Neural progenitor cell (in vitro differentiated cells): ENCODE measurements around the gene PCDHGB3. TPM values are rescaled to one million over a fixed set of nuclear protein-coding genes. Genes with fewer than 3 reads are reported as not detected.
"Not testable (repeated sequence)": the region's sequence is repeated elsewhere in the genome, so short reads cannot be mapped to it uniquely, and the experiment has no call there.

Experiments used
- DNase-seq: peaks from one replicate; pipeline ENCODE4 v3.0.0-alpha.2; 2016; ENCODE audit warnings: low spot score
- H2AFZ ChIP-seq: fragments of 200-600 bp; sonication (generic); replicated peaks from 2 replicates; pipeline ENCODE4 v1.6.1; 2016; ENCODE audit warnings: antibody characterized with exemption
- H3F3A ChIP-seq: fragments of 200-600 bp; sonication (generic); 2 replicates; pipeline ENCODE4 v1.6.1; 2016; ENCODE audit warnings: antibody characterized with exemption, low read depth
- H3K27ac ChIP-seq: fragments of 200-600 bp; sonication (generic); 2 replicates; pipeline ENCODE4 v1.5.1; 2016; ENCODE audit warnings: mild to moderate bottlenecking
- H3K27me3 ChIP-seq: fragments of 200-600 bp; sonication (generic); 2 replicates; pipeline ENCODE4 v1.6.1; 2016; ENCODE audit warnings: mild to moderate bottlenecking, moderate library complexity
- H3K36me3 ChIP-seq: fragments of 200-600 bp; sonication (generic); 2 replicates; pipeline ENCODE4 v1.5.1; 2016
- H3K4me1 ChIP-seq: fragments of 200-600 bp; sonication (generic); 2 replicates; pipeline ENCODE4 v1.6.1; 2016; ENCODE audit warnings: mixed run types
- H3K4me2 ChIP-seq: fragments of 200-600 bp; sonication (generic); 2 replicates; pipeline ENCODE4 v1.6.1; 2016
- H3K4me3 ChIP-seq: fragments of 200-600 bp; sonication (generic); 2 replicates; pipeline ENCODE4 v1.5.1; 2016
- H3K79me2 ChIP-seq: fragments of 200-600 bp; sonication (generic); 2 replicates; pipeline ENCODE4 v1.6.1; 2016; ENCODE audit warnings: low read depth
- H3K9ac ChIP-seq: fragments of 200-600 bp; sonication (generic); 2 replicates; pipeline ENCODE4 v1.6.1; 2016
- H3K9me3 ChIP-seq: fragments of 200-600 bp; sonication (generic); 2 replicates; pipeline ENCODE4 v1.5.1; 2016; ENCODE audit warnings: low read depth
- H4K20me1 ChIP-seq: fragments of 200-600 bp; sonication (generic); 2 replicates; pipeline ENCODE4 v1.6.1; 2016; ENCODE audit warnings: low read depth
- H3K27ac Mint-ChIP-seq: 3 replicates; pipeline ENCODE4 v1.8.0; 2021; ENCODE audit warnings: mixed read lengths
- H3K27me3 Mint-ChIP-seq: 2 replicates; pipeline ENCODE4 v1.8.0; 2022; ENCODE audit warnings: low read depth, mild to moderate bottlenecking, inconsistent platforms, moderate library complexity, mixed read lengths; ENCODE audit not compliant: insufficient read depth
- H3K36me3 Mint-ChIP-seq: 3 replicates; pipeline ENCODE4 v1.8.0; 2021; ENCODE audit warnings: mixed read lengths
- H3K4me1 Mint-ChIP-seq: 3 replicates; pipeline ENCODE4 v1.8.0; 2021; ENCODE audit warnings: mixed read lengths
- H3K4me3 Mint-ChIP-seq: 3 replicates; pipeline ENCODE4 v1.8.0; 2021; ENCODE audit warnings: mild to moderate bottlenecking, moderate library complexity, mixed read lengths
- H3K9me3 Mint-ChIP-seq: 3 replicates; pipeline ENCODE4 v1.8.0; 2020; ENCODE audit warnings: mixed read lengths
- EZH2 ChIP-seq: fragments of 200-600 bp; sonication (generic); IDR thresholded peaks from 2 replicates; pipeline ENCODE4 v1.6.1; 2017; ENCODE audit warnings: antibody characterized with exemption, mild to moderate bottlenecking, moderate library complexity
- EZH2phosphoT487 ChIP-seq: fragments of 200-600 bp; sonication (generic); IDR thresholded peaks from 2 replicates; pipeline ENCODE4 v1.6.1; 2017; ENCODE audit warnings: antibody characterized with exemption
- total RNA-seq: library from RNA; depleted of rRNA; stranded (reverse); fragments of >200 nt; gene quantifications from 2 replicates; pipeline ENCODE4 v1.2.3, GENCODE V29; 2015; ENCODE audit warnings: low replicate concordance
- TF ChIP-seq, protein P1 (sequence below): fragments of 200-600 bp; sonication (generic); IDR thresholded peaks from 2 replicates; pipeline ENCODE4 v1.5.1; 2017; ENCODE audit warnings: antibody characterized with exemption, mild to moderate bottlenecking

Gene PCDHGB3
- total RNA-seq, 1 donor from 2014 or later, result 0.95 TPM

DNA sequence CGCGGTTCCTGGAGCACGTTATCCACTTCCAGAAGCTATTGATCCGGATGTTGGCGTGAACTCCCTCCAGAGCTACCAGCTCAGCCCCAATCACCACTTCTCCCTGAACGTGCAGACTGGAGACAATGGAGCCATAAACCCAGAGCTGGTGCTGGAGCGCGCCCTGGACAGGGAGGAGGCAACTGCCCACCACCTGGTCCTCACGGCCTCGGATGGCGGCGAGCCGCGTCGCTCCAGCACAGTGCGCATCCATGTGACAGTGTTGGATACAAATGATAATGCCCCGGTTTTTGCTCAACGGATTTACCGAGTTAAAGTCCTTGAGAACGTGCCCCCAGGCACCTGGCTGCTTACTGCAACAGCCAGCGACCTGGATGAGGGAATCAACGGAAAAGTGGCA lies 33.3 kb downstream of the PCDHGB3 start:
- peaks cover 2% of the 10 kb centered on the region for H3K27me3 ChIP-seq
- no peaks in the 10 kb centered on the region for H3K79me2 ChIP-seq
- Mint-ChIP-seq H3K4me3 (no peak overlapping the region), H3K27ac (no peak overlapping the region), H3K9me3 (peaks cover 67% of the 10 kb centered on the region), H3K36me3 (peaks cover 18% of the 10 kb centered on the region), H3K27me3 (peaks cover 4% of the 10 kb centered on the region), H3K4me1 (peaks cover 3% of the 10 kb centered on the region)
- H3K36me3 ChIP-seq, result no peaks in the 10 kb centered on the region
- peaks cover 4% of the 10 kb centered on the region for H3F3A ChIP-seq
- TF ChIP-seq, protein P1, sequence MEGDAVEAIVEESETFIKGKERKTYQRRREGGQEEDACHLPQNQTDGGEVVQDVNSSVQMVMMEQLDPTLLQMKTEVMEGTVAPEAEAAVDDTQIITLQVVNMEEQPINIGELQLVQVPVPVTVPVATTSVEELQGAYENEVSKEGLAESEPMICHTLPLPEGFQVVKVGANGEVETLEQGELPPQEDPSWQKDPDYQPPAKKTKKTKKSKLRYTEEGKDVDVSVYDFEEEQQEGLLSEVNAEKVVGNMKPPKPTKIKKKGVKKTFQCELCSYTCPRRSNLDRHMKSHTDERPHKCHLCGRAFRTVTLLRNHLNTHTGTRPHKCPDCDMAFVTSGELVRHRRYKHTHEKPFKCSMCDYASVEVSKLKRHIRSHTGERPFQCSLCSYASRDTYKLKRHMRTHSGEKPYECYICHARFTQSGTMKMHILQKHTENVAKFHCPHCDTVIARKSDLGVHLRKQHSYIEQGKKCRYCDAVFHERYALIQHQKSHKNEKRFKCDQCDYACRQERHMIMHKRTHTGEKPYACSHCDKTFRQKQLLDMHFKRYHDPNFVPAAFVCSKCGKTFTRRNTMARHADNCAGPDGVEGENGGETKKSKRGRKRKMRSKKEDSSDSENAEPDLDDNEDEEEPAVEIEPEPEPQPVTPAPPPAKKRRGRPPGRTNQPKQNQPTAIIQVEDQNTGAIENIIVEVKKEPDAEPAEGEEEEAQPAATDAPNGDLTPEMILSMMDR, result no peak
- TF ChIP-seq EZH2 (no peak), EZH2phosphoT487 (no peak)
- no peak overlapping the region for H3K27ac ChIP-seq
- H3K9ac ChIP-seq, result no peak overlapping the region
- H3K4me3 ChIP-seq, result no peak overlapping the region
- no peak overlapping the region for H2AFZ ChIP-seq
- peaks cover 16% of the 10 kb centered on the region for H3K9me3 ChIP-seq
- H4K20me1 ChIP-seq, result no peaks in the 10 kb centered on the region
- H3K4me1 ChIP-seq, result no peaks in the 10 kb centered on the region
- H3K4me2 ChIP-seq, result no peak overlapping the region
- no peak for DNase-seq

DNA sequence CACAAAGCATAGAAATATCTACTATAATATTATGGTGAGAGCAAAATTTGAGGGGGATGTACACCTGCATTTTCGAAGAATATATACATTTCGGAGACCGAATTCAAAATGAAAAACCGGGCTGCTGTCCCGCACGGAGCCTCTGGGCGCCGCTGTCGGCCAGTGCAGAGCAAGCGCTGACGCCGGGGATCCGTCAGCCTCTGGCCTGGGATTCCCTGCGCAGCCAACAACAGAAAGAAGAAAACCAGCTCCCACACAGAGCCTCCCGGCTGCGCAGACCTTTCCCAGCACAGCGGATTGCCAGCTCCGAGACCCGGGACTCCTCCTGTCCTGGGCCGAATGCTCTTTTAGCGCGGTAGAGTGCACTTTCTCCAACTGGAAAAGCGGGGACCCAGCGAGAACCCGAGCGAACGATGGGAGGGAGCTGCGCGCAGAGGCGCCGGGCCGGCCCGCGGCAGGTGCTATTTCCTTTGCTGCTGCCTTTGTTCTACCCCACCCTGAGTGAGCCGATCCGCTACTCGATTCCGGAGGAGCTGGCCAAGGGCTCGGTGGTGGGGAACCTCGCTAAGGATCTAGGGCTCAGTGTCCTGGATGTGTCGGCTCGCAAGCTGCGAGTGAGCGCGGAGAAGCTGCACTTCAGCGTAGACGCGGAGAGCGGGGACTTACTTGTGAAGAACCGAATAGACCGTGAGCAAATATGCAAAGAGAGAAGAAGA lies 37.9 kb downstream of the PCDHGB3 start, which contains the start of gene PCDHGB6:
Gene PCDHGB6, plus strand, starts transcription at position 232 of the 716 bp plus-strand sequence. Its CDS starts 182 bp downstream, at position 414.
- H3K9me3 ChIP-seq, result peaks cover 28% of the 10 kb centered on the region
- H3K36me3 ChIP-seq, result peaks cover 12% of the 10 kb centered on the region
- H3K27ac ChIP-seq, H3K4me1 ChIP-seq, H4K20me1 ChIP-seq, H3K27me3 ChIP-seq, H3K9ac ChIP-seq, H3K79me2 ChIP-seq: not testable (repeated sequence)
- H3K4me2 ChIP-seq, result peak within 1 kb of the TSS; percentile 76
- H3K4me3 ChIP-seq, result peak within 1 kb of the TSS; percentile 54
- Mint-ChIP-seq H3K4me1 (peaks cover 14% of the 10 kb centered on the region), H3K9me3 (peaks cover 79% of the 10 kb centered on the region), H3K27ac (peak within 1 kb of the TSS; percentile 100), H3K27me3 (peaks cover 16% of the 10 kb centered on the region), H3K36me3 (peaks cover 41% of the 10 kb centered on the region), H3K4me3 (peak within 1 kb of the TSS; percentile 94)
- TF ChIP-seq, protein P1, result peak; percentile 80
- peak within 1 kb of the TSS; percentile 85 for H2AFZ ChIP-seq
- DNase-seq, result peak; percentile 89
- peaks cover 14% of the 10 kb centered on the region for H3F3A ChIP-seq

DNA sequence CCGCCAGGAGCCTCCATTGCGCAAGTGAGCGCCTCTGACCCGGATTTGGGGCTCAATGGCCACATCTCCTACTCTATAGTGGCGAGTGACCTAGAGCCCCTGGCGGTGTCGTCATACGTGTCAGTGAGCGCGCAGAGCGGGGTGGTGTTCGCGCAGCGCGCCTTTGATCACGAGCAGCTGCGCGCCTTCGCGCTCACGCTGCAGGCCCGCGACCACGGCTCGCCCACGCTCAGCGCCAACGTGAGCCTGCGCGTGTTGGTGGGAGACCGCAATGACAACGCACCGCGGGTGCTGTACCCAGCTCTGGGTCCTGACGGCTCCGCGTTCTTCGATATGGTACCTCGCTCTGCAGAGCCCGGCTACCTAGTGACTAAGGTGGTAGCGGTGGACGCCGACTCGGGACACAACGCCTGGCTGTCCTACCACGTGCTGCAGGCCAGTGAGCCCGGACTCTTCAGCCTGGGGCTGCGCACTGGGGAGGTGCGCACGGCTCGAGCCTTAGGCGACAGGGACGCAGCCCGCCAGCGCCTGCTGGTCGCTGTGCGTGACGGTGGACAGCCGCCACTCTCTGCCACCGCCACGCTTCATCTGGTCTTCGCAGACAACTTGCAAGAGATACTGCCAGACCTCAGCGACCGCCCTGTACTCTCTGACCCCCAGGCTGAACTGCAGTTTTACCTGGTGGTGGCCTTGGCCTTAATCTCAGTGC lies 39.7 kb downstream of the PCDHGB3 start:
- Histone ChIP-seq H3K79me2 (no peaks in the 10 kb centered on the region), H3K9ac (no peak overlapping the region), H3K4me3 (no peak overlapping the region), H3K4me1 (no peaks in the 10 kb centered on the region), H4K20me1 (no peaks in the 10 kb centered on the region), H3K4me2 (no peak overlapping the region), H3K9me3 (peaks cover 38% of the 10 kb centered on the region), H3F3A (peaks cover 14% of the 10 kb centered on the region), H3K36me3 (peaks cover 12% of the 10 kb centered on the region), H2AFZ (no peak overlapping the region), H3K27me3 (peaks cover 8% of the 10 kb centered on the region), H3K27ac (no peak overlapping the region)
- Mint-ChIP-seq H3K4me3 (no peak overlapping the region), H3K4me1 (peaks cover 14% of the 10 kb centered on the region), H3K27ac (peak overlapping the region; percentile 14), H3K36me3 (peaks cover 59% of the 10 kb centered on the region), H3K27me3 (peaks cover 18% of the 10 kb centered on the region), H3K9me3 (peaks cover 81% of the 10 kb centered on the region)
- no peak for TF ChIP-seq EZH2
- TF ChIP-seq, protein P1, result no peak
- TF ChIP-seq EZH2phosphoT487, result no peak
- no peak for DNase-seq
